Neuronal stem cell (in vitro differentiated cells): Measurements from ENCODE around the gene AMHR2.

Experiments used
- DNase-seq: peaks from one replicate; pipeline ENCODE4 v3.0.0-alpha.2; 2013; ENCODE audit warnings: low spot score
- H2AFZ ChIP-seq: one replicate; pipeline ENCODE4 v1.6.1; 2013; ENCODE audit warnings: mild to moderate bottlenecking, low read length, inconsistent platforms
- H2AK5ac ChIP-seq: 2 replicates; pipeline ENCODE4 v1.6.1; 2013; ENCODE audit warnings: low read depth, mild to moderate bottlenecking, inconsistent platforms, low read length, moderate library complexity, mixed read lengths
- H2BK120ac ChIP-seq: 2 replicates; pipeline ENCODE4 v1.6.1; 2013; ENCODE audit warnings: low read depth, mild to moderate bottlenecking, inconsistent platforms, low read length, moderate library complexity, mixed read lengths
- H2BK12ac ChIP-seq: one replicate; pipeline ENCODE4 v1.6.1; 2013; ENCODE audit warnings: low read length, inconsistent platforms
- H2BK15ac ChIP-seq: 2 replicates; pipeline ENCODE4 v1.6.1; 2013; ENCODE audit warnings: mild to moderate bottlenecking, low read length, inconsistent platforms, mixed read lengths
- H2BK5ac ChIP-seq: one replicate; pipeline ENCODE4 v1.6.1; 2013; ENCODE audit warnings: inconsistent platforms, mild to moderate bottlenecking, low read length, moderate library complexity
- H3K14ac ChIP-seq: one replicate; pipeline ENCODE4 v1.6.1; 2013; ENCODE audit warnings: low read length, inconsistent platforms
- H3K18ac ChIP-seq: 2 replicates; pipeline ENCODE4 v1.6.1; 2013; ENCODE audit warnings: low read length, inconsistent platforms
- H3K23ac ChIP-seq: 2 replicates; pipeline ENCODE4 v1.6.1; 2013; ENCODE audit warnings: low read depth, mild to moderate bottlenecking, mixed read lengths, low read length, inconsistent platforms; ENCODE audit not compliant: poor library complexity
- H3K27ac ChIP-seq: replicated peaks from 3 replicates; pipeline ENCODE4 v1.5.1; 2013; ENCODE audit warnings: low read length, inconsistent platforms
- H3K27me3 ChIP-seq, 3 experiments: 2 replicates each; pipeline ENCODE4 v1.6.1; 2013; ENCODE audit warnings: low read length in 3 of 3, mild to moderate bottlenecking in 2 of 3, inconsistent platforms in 1 of 3, low read depth in 1 of 3, mixed read lengths in 1 of 3, moderate library complexity in 1 of 3; ENCODE audit not compliant: control insufficient read depth in 3 of 3, insufficient read depth in 3 of 3
- H3K36me3 ChIP-seq, 2 donors: replicated peaks in 1 of 2; 2 replicates each; pipeline ENCODE4 v1.6.1; 2013; ENCODE audit warnings: low read length in 2 of 2; ENCODE audit not compliant: control insufficient read depth in 2 of 2, insufficient read depth in 2 of 2
- H3K4ac ChIP-seq: 2 replicates; pipeline ENCODE4 v1.6.1; 2013; ENCODE audit warnings: inconsistent platforms, mild to moderate bottlenecking, low read length, moderate library complexity
- H3K4me1 ChIP-seq, 2 donors: 1 replicate in 1 of 2; 2 replicates in 1 of 2; pipeline ENCODE4 v1.6.1; 2013; ENCODE audit warnings: low read length in 2 of 2, low read depth in 1 of 2; ENCODE audit not compliant: control insufficient read depth in 2 of 2, insufficient read depth in 1 of 2
- H3K4me2 ChIP-seq: one replicate; pipeline ENCODE4 v1.6.1; 2013; ENCODE audit warnings: mild to moderate bottlenecking, low read length, inconsistent platforms; ENCODE audit not compliant: insufficient read depth, poor library complexity, severe bottlenecking
- H3K4me3 ChIP-seq, 2 donors: 2 replicates each; pipeline ENCODE4 v1.5.1; 2013; ENCODE audit warnings: low read length in 2 of 2, mild to moderate bottlenecking in 2 of 2, inconsistent platforms in 1 of 2, moderate library complexity in 1 of 2
- H3K79me1 ChIP-seq: one replicate; pipeline ENCODE4 v1.6.1; 2013; ENCODE audit warnings: low read depth, mild to moderate bottlenecking, inconsistent platforms, low read length, moderate library complexity
- H3K9ac ChIP-seq: one replicate; pipeline ENCODE4 v1.6.1; 2013; ENCODE audit warnings: mild to moderate bottlenecking, low read depth, low read length, inconsistent platforms; ENCODE audit not compliant: poor library complexity
- H3K9me3 ChIP-seq, 2 donors: replicated peaks in 1 of 2; 2 replicates each; pipeline versions ENCODE3 to v1.6.1; 2013; ENCODE audit warnings: low read length in 2 of 2, mild to moderate bottlenecking in 2 of 2, inconsistent platforms in 1 of 2, low read depth in 1 of 2, mixed read lengths in 1 of 2, moderate library complexity in 1 of 2; ENCODE audit not compliant: control insufficient read depth in 2 of 2, insufficient read depth in 1 of 2
- H4K8ac ChIP-seq: one replicate; pipeline ENCODE4 v1.6.1; 2013; ENCODE audit warnings: low read depth, mild to moderate bottlenecking, inconsistent platforms, low read length, moderate library complexity
- H4K91ac ChIP-seq: one replicate; pipeline ENCODE4 v1.6.1; 2013; ENCODE audit warnings: low read length, low read depth, mild to moderate bottlenecking, inconsistent platforms; ENCODE audit not compliant: poor library complexity
- WGBS, 2 donors: extraction: QIAGEN DNeasy Blood & Tissue Kit; methylation state at CpG; one replicate each; pipeline ENCODE4 v1.1.7; 2013; ENCODE audit warnings: missing lambda C conversion rate in 2 of 2, mixed read lengths in 1 of 2; ENCODE audit not compliant: insufficient read length in 2 of 2, insufficient replicate concordance in 1 of 2; ENCODE audit errors: extremely low coverage in 2 of 2; 5-methylcytosine and 5-hydroxymethylcytosine counted together

AMHR2 gene

DNA sequence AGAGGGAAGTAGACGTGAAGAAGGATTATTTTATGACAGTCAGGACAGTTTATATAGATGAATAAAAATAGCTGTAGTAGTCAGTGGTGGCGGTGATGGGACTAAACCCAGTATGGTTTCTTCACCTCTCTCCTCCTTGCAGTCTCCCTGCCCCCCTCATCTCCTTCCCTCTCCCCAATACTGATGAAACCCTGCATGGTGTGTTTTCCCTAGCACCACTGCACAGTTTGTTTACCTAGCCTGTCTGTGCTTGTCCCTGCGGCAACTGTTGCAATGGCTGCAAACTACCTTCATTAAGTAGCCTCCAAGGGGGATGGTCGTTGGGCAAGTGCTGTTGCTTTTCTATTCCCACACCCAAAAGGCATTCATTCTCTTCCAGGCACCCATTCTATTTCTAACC, 43.0 kb downstream of the AMHR2 start:
- Histone ChIP-seq H3K27me3 (no peaks in the 10 kb centered on the region), H3K18ac (no peak overlapping the region), H3K79me1 (peaks cover 6% of the 10 kb centered on the region), H3K4ac (no peak overlapping the region), H3K23ac (no peak overlapping the region), H3K27ac (no peak overlapping the region), H2BK5ac (no peak overlapping the region), H3K4me2 (no peak overlapping the region), H2AFZ (no peak overlapping the region), H2BK120ac (no peak overlapping the region), H3K4me3 (no peak overlapping the region), H3K14ac (no peak overlapping the region), H2AK5ac (no peak overlapping the region), H4K8ac (no peak overlapping the region), H4K91ac (no peak overlapping the region), H3K9ac (no peak overlapping the region), H2BK15ac (no peak overlapping the region), H3K36me3 (peaks cover 71 to 100% of the 10 kb centered on the region in 2 donors), H3K4me1 (peaks cover 0 to 17% of the 10 kb centered on the region in 2 donors), H3K9me3 (no peaks in the 10 kb centered on the region), H2BK12ac (no peak overlapping the region)
- no CpG with 5 or more reads among the region's 4 CpGs for WGBS, 2 donors
- DNase-seq: no peak

DNA sequence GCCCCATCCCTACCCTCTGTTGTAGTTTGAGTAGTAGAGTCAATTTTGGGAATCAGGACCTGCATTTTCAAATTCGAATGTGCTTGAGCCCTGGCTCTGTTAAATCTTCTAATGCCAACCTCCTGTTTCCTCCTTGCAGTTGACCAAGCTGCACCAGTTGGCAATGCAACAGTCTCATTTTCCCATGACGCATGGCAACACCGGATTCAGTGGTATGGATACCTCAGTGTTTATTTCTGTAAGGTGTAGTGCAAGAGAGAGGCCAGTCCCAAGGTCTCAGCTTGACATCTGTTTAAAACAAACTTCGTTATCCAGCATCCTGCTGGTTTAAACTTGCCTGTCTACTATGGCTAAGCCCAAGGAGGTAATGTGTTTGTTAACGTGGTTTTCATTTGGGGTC, 43.4 kb downstream of the AMHR2 start:
- H3K36me3 ChIP-seq: peaks cover 72 to 100% of the 10 kb centered on the region in 2 donors

GRCh38 chr12:53467880-53468279, 44.2 kb downstream of the AMHR2 start:
- Histone ChIP-seq H2BK120ac (no peak overlapping the region), H2AK5ac (no peak overlapping the region), H3K4me3 (no peak overlapping the region), H4K91ac (no peak overlapping the region), H3K27me3 (no peaks in the 10 kb centered on the region), H3K9ac (no peak overlapping the region), H3K4ac (no peak overlapping the region), H3K27ac (no peak overlapping the region), H4K8ac (no peak overlapping the region), H3K9me3 (no peaks in the 10 kb centered on the region), H2BK5ac (no peak overlapping the region), H2BK12ac (no peak overlapping the region), H3K18ac (no peak overlapping the region), H3K4me1 (peaks cover 0 to 13% of the 10 kb centered on the region in 2 donors), H3K14ac (no peak overlapping the region), H2AFZ (no peak overlapping the region), H3K4me2 (no peak overlapping the region), H3K23ac (no peak overlapping the region), H2BK15ac (no peak overlapping the region), H3K79me1 (peaks cover 6% of the 10 kb centered on the region), H3K36me3 (peaks cover 68 to 100% of the 10 kb centered on the region in 2 donors)
- no CpG with 5 or more reads among the region's 2 CpGs for WGBS, 2 donors
- DNase-seq: no peak

More for the DNA sequence above, 43.4 kb downstream of the AMHR2 start:
- Histone ChIP-seq H3K27ac (no peak overlapping the region), H3K4me2 (no peak overlapping the region), H3K79me1 (peaks cover 6% of the 10 kb centered on the region), H3K14ac (no peak overlapping the region), H2AFZ (no peak overlapping the region), H2BK120ac (no peak overlapping the region), H3K9me3 (no peaks in the 10 kb centered on the region), H3K4me3 (no peak overlapping the region), H3K4ac (no peak overlapping the region), H2BK15ac (no peak overlapping the region), H4K91ac (no peak overlapping the region), H3K9ac (no peak overlapping the region), H3K4me1 (peaks cover 0 to 16% of the 10 kb centered on the region in 2 donors), H2AK5ac (no peak overlapping the region), H2BK5ac (no peak overlapping the region), H3K23ac (no peak overlapping the region), H3K27me3 (no peaks in the 10 kb centered on the region), H3K18ac (no peak overlapping the region), H2BK12ac (no peak overlapping the region), H4K8ac (no peak overlapping the region)
- WGBS, 2 donors: no CpG with 5 or more reads among the region's 5 CpGs
- DNase-seq: no peak

GRCh38 chr12:53468282-53468681, 44.6 kb downstream of the AMHR2 start:
- Histone ChIP-seq H3K4me3 (no peak overlapping the region), H4K8ac (no peak overlapping the region), H3K18ac (no peak overlapping the region), H2BK15ac (no peak overlapping the region), H3K9me3 (no peaks in the 10 kb centered on the region), H3K14ac (no peak overlapping the region), H2BK5ac (no peak overlapping the region), H3K27ac (no peak overlapping the region), H2BK120ac (no peak overlapping the region), H3K27me3 (no peaks in the 10 kb centered on the region), H3K9ac (no peak overlapping the region), H3K4me2 (no peak overlapping the region), H3K4ac (no peak overlapping the region), H3K36me3 (peaks cover 64 to 100% of the 10 kb centered on the region in 2 donors), H2BK12ac (no peak overlapping the region), H4K91ac (no peak overlapping the region), H2AK5ac (no peak overlapping the region), H2AFZ (no peak overlapping the region), H3K4me1 (peaks cover 0 to 10% of the 10 kb centered on the region in 2 donors), H3K23ac (no peak overlapping the region), H3K79me1 (peaks cover 6% of the 10 kb centered on the region)
- DNase-seq: no peak
- WGBS, 2 donors: no CpG with 5 or more reads among the region's 1 CpG
